ENCODE measurements around the gene PKDCC.
"Not testable (repeated sequence)": the region's sequence is repeated elsewhere in the genome, so short reads cannot be mapped to it uniquely, and the experiment has no call there.

PKDCC gene

DNA sequence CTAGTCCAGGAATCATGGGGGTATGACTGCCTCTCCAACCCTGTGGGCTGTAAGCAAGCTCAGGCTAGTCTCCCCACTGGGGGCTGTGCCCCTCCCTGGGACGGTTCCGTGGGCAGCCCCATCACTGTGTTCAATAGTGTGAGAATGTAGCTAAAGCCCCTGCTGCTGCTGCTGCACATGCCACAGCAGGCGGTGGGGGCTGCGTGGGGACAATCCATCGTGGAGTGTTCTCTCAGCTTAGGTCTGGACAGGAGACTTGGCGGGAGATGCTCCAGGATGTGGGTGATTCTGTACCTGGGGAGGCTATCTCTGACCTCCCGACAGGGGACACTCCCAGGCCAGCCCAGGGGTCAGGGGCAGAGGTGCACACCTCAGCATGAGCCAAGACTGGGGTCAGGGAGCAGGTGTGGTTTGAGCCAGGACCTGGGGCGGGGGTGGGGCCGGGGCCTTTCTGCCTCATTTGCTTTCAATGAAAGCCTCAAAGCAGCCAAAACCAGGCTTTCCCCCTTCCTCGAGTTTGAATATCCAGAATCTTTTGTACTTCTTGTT is 10.2 kb downstream of the PKDCC start:
- Histone ChIP-seq H2AFZ (ENCODE audit: low read length, unreplicated experiment) (no peak overlapping the region), H3K4me3 (ENCODE audit: low read depth, low read length) (no peak overlapping the region), H3K27me3 (ENCODE audit: insufficient read depth, low read length) (no peaks in the 10 kb centered on the region), H3K4me1 (ENCODE audit: control insufficient read depth, insufficient read depth, low read length, unreplicated experiment) (peaks cover 4% of the 10 kb centered on the region), H3K79me2 (ENCODE audit: control insufficient read depth, insufficient read depth, low read length, unreplicated experiment) (no peaks in the 10 kb centered on the region), H3K36me3 (ENCODE audit: insufficient read depth, low read length) (no peaks in the 10 kb centered on the region), H3K27ac (ENCODE audit: low read depth, low read length) (no peak overlapping the region)

DNA sequence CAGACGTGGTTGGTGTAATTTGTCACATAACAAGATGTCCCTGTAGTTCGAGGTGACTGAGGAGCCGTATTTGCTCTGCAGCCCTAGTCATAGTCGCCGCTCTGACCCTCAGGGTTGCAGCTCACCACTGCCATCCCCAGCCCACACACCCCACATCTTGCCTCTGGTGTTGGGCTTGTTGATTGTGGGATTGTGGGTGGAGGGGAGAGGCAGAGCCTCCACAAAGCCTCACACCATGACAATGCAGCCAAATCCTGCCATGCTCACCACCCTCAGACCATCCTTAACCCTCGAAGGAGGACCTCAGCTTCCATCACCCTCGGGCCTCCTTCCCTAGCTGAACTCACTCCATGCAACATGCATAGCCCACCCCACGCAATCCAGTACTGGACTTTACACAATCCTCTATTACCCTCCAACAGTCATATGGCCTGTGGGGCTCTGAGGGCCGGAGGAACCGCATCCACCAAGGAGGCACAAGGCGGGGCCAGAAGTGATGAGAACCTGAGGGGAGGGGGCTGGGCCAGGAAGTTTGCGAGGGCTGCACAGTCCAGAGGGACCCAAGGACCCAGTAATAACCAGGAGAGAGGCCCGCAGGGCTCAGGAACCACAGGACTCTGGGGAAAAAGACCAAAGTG is 11.6 kb downstream of the PKDCC start:
- H3K27ac ChIP-seq (ENCODE audit: low read depth, low read length) = no peak overlapping the region
- no peaks in the 10 kb centered on the region for H3K79me2 ChIP-seq (ENCODE audit: control insufficient read depth, insufficient read depth, low read length, unreplicated experiment)
- peaks cover 6% of the 10 kb centered on the region; the same call in 1 of the 2 replicates for H3K27me3 ChIP-seq (ENCODE audit: insufficient read depth, low read length)
- no peaks in the 10 kb centered on the region for H3K36me3 ChIP-seq (ENCODE audit: insufficient read depth, low read length)
- H3K4me1 ChIP-seq (ENCODE audit: control insufficient read depth, insufficient read depth, low read length, unreplicated experiment) = no peaks in the 10 kb centered on the region
- H2AFZ ChIP-seq (ENCODE audit: low read length, unreplicated experiment) = no peak overlapping the region
- H3K4me3 ChIP-seq (ENCODE audit: low read depth, low read length) = no peak overlapping the region

DNA sequence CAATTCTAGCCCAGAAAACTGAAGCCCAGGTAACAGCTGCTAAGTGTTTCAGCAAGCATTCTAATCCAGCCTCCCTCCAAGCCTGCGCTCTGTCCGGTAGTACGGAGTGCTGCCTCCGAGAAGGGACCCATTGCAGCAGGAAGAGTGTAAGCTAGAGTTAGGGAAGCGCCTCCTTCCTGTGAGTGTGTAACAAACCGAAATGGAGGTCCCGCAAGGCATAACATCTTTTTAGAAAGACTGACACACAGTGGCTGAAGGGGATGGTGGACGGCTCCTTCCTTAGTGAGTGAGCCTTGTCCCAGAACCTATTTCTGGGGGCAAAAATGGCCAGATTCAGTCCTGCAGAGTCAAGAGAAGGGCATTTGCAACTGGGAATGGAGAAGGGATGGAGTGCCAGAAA is 12.2 kb downstream of the PKDCC start:
- Histone ChIP-seq H3K4me3 (ENCODE audit: low read depth, low read length) (no peak overlapping the region), H3K27me3 (ENCODE audit: insufficient read depth, low read length) (peaks cover 6% of the 10 kb centered on the region; the same call in 1 of the 2 replicates), H3K4me1 (ENCODE audit: control insufficient read depth, insufficient read depth, low read length, unreplicated experiment) (no peaks in the 10 kb centered on the region), H3K36me3 (ENCODE audit: insufficient read depth, low read length) (no peaks in the 10 kb centered on the region), H2AFZ (ENCODE audit: low read length, unreplicated experiment) (no peak overlapping the region), H3K79me2 (ENCODE audit: control insufficient read depth, insufficient read depth, low read length, unreplicated experiment) (no peaks in the 10 kb centered on the region), H3K27ac (ENCODE audit: low read depth, low read length) (no peak overlapping the region)

DNA sequence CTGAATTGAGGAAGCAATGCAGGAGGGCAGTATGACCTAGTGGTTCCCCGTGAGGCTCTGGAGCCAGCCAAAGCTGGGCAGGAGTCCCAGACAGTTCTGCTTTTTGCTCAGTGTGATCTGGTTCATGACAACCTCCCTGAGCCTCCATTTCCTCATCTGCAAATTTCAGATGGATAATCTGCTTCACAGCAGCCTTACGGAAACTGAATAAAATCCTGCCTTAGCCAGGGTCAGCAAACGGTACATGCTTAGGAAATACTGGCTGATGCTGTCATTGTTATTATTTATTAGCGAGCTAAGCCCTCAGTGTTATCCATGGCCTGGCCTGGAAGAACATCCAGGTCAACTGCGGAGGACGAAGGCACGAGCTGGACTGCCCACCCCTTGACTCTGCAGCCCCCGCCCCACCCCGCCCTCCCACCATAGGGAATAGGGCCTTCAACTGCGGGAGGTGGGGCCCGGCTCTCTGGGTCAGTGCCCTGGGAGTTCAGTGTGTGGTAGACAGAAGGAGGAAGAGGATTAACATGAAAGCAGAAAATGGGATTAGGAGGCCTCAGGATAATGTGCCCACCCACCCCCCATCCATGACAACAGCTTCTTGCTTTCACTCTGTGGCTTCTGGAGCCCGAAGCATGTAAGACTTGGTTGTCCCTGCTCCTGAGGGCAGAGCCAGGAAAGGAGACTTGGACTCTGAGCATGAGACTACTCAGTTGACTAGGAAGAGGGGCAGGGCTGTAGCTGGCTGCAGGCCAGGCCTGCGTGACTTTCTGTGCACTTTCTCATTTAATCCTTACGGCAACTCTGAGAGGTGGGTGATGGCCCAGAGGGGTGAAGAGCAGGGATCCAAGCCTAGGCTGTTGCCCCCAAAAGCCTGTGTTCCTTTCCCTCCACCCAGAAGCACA is 13.1 kb downstream of the PKDCC start:
- no peaks in the 10 kb centered on the region for H3K4me1 ChIP-seq (ENCODE audit: control insufficient read depth, insufficient read depth, low read length, unreplicated experiment)
- H3K27ac ChIP-seq (ENCODE audit: low read depth, low read length) = no peak overlapping the region
- H2AFZ ChIP-seq (ENCODE audit: low read length, unreplicated experiment) = no peak overlapping the region
- H3K36me3 ChIP-seq (ENCODE audit: insufficient read depth, low read length) = no peaks in the 10 kb centered on the region
- peaks cover 6% of the 10 kb centered on the region; the same call in 1 of the 2 replicates for H3K27me3 ChIP-seq (ENCODE audit: insufficient read depth, low read length)
- no peak overlapping the region for H3K4me3 ChIP-seq (ENCODE audit: low read depth, low read length)
- no peaks in the 10 kb centered on the region for H3K79me2 ChIP-seq (ENCODE audit: control insufficient read depth, insufficient read depth, low read length, unreplicated experiment)

DNA sequence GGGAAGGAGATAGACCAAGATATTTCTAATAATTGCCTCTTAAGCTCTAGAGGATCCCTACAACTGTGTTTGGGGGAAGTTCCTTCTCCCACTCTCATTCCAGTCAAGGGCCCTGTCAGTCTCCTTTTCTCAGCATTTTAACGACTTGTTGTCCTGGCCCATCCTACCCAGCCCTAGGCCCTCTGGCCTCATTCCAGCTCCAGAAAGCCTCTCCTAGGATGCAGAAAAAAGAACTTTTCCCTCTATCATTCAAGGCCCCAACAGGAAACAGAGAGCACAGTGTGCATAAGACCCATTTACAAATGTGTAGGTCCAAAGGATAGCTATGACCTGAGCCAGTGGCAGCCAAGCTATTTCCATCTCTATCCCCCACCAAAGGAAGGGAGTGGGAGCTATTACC is 14.0 kb downstream of the PKDCC start:
- H3K79me2 ChIP-seq (ENCODE audit: control insufficient read depth, insufficient read depth, low read length, unreplicated experiment) = no peaks in the 10 kb centered on the region
- no peak overlapping the region for H3K27ac ChIP-seq (ENCODE audit: low read depth, low read length)
- H3K36me3 ChIP-seq (ENCODE audit: insufficient read depth, low read length) = no peaks in the 10 kb centered on the region
- H3K4me3 ChIP-seq (ENCODE audit: low read depth, low read length) = no peak overlapping the region
- no peaks in the 10 kb centered on the region for H3K4me1 ChIP-seq (ENCODE audit: control insufficient read depth, insufficient read depth, low read length, unreplicated experiment)
- H2AFZ ChIP-seq (ENCODE audit: low read length, unreplicated experiment) = no peak overlapping the region
- H3K27me3 ChIP-seq (ENCODE audit: insufficient read depth, low read length) = peaks cover 6% of the 10 kb centered on the region; the same call in 1 of the 2 replicates

DNA sequence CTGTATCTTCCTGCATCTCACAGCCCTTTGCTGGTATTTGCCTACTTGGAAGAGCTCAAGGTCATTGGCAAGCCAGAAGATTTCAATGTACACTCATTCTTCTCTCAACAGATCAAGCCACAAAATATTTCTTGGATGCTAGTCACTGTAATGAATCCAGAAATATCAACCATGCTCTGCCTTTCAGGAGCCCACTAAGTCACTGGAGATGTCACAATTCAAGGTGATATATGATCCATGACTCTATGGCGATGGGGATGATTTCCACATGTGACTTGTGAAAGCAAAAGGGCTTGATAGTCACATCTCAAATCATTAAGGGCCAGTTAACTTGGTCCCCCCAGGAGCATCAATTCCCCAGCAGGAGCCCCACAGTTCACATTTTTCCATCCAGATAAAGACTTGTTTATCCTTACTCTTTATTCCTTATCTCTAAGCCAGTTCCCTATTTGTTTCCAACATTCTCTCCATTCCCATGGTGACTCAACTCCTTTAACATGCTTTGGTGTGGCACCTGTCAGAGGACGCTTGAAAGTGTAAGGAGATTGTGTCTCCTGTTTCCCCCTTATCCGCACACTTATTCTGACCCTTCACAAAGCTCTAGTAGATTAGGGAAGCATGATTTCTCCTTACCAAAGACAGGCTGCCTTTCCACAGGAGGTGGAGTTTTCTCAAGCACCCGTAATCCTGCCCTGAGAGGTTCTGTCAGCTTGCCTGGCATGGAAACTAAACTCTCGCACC is 15.8 kb downstream of the PKDCC start:
- Histone ChIP-seq H3K36me3 (ENCODE audit: insufficient read depth, low read length) (no peaks in the 10 kb centered on the region), H2AFZ (ENCODE audit: low read length, unreplicated experiment) (no peak overlapping the region), H3K79me2 (ENCODE audit: control insufficient read depth, insufficient read depth, low read length, unreplicated experiment) (no peaks in the 10 kb centered on the region), H3K27me3 (ENCODE audit: insufficient read depth, low read length) (peaks cover 7% of the 10 kb centered on the region; the same call in 1 of the 2 replicates), H3K4me3 (ENCODE audit: low read depth, low read length) (no peak overlapping the region), H3K4me1 (ENCODE audit: control insufficient read depth, insufficient read depth, low read length, unreplicated experiment) (no peaks in the 10 kb centered on the region), H3K27ac (ENCODE audit: low read depth, low read length) (no peak overlapping the region)

DNA sequence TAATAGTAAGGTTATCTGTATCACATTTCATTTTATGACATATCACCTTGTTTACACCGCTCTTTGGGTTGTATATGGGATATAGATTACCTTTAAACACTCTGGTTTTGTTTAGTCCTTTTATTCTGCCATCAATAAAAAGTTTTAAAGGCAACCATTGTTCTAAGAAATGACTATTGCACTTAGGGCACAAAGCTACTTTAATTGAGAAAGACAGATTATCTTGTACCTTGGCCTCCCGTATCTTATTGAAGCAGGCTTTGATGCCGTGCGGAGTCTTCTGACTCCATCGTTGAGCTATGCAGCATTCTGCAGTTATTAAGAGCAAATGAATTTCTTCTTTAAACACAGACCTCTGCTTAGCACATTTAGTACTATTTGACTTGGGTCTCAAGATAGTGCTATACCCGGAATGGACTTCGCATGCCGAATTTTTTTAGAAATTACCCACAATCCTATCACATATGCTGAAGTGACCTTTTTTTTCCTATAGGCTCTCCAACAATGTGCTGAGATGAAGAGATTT is 16.7 kb downstream of the PKDCC start:
- no peaks in the 10 kb centered on the region for H3K4me1 ChIP-seq (ENCODE audit: control insufficient read depth, insufficient read depth, low read length, unreplicated experiment)
- no peak overlapping the region for H3K27ac ChIP-seq (ENCODE audit: low read depth, low read length)
- no peaks in the 10 kb centered on the region for H3K36me3 ChIP-seq (ENCODE audit: insufficient read depth, low read length)
- peaks cover 14% of the 10 kb centered on the region; the same call in 1 of the 2 replicates for H3K27me3 ChIP-seq (ENCODE audit: insufficient read depth, low read length)
- no peak overlapping the region for H3K4me3 ChIP-seq (ENCODE audit: low read depth, low read length)
- no peak overlapping the region for H2AFZ ChIP-seq (ENCODE audit: low read length, unreplicated experiment)
- H3K79me2 ChIP-seq (ENCODE audit: control insufficient read depth, insufficient read depth, low read length, unreplicated experiment) = no peaks in the 10 kb centered on the region

DNA sequence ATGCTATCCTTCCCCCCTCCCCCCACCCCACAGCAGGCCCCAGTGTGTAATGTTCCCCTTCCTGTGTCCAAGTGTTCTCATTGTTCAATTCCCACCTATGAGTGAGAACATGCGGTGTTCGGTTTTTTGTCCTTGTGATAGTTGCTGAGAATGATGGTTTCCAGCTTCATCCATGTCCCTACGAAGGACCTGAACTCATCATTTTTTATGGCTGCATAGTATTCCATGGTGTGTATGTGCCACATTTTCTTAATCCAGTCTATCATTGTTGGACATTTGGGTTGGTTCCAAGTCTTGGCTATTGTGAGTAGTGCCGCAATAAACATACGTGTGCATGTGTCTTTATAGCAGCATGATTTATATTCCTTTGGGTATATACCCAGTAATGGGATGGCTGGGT is 17.9 kb downstream of the PKDCC start:
- H3K36me3 ChIP-seq (ENCODE audit: insufficient read depth, low read length); H3K27ac ChIP-seq (ENCODE audit: low read depth, low read length); H3K79me2 ChIP-seq (ENCODE audit: control insufficient read depth, insufficient read depth, low read length, unreplicated experiment); H3K4me1 ChIP-seq (ENCODE audit: control insufficient read depth, insufficient read depth, low read length, unreplicated experiment); H2AFZ ChIP-seq (ENCODE audit: low read length, unreplicated experiment); H3K4me3 ChIP-seq (ENCODE audit: low read depth, low read length): not testable (repeated sequence)
- peaks cover 18% of the 10 kb centered on the region; the same call in 1 of the 2 replicates for H3K27me3 ChIP-seq (ENCODE audit: insufficient read depth, low read length)

DNA sequence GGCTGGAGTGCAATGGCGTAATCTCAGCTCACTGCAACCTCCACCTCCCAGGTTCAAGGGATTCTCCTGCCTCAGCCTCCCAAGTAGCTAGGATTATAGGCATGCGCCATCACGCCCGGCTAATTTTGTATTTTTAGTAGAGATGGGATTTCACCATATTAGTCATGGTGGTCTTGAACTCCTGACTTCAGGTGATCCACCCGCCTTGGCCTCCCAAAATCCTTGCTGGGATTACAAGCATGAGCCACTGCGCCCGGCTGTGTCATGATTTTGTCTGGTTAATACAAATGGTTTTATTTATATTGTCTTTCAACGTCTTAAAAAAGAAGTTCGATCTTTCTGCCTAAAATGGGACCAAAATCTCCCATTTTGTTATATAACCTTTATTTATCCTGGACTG is 19.2 kb downstream of the PKDCC start:
- not testable (repeated sequence) for H3K27ac ChIP-seq (ENCODE audit: low read depth, low read length); H3K4me1 ChIP-seq (ENCODE audit: control insufficient read depth, insufficient read depth, low read length, unreplicated experiment); H3K4me3 ChIP-seq (ENCODE audit: low read depth, low read length); H3K79me2 ChIP-seq (ENCODE audit: control insufficient read depth, insufficient read depth, low read length, unreplicated experiment); H3K36me3 ChIP-seq (ENCODE audit: insufficient read depth, low read length); H2AFZ ChIP-seq (ENCODE audit: low read length, unreplicated experiment)
- H3K27me3 ChIP-seq (ENCODE audit: insufficient read depth, low read length) = peaks cover 18% of the 10 kb centered on the region; the same call in 1 of the 2 replicates

DNA sequence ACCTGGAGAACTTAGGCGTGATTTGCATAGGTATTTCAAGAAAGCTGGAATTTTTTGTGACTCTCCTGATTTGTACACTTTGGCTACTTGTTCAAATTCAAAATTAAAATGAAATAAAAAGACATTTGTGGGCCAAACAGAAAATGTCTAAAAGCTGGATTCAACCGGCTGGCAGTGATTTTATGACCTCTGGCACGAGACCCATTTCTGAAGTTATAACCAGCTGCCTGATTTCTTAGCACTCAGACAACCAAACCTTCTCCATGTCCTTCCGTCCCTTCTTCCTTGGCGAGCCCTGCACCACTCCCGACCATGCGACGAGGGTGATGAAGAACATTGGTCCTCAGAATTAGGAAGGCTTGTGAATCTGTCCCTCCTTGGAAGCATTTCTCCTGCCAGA is 19.7 kb downstream of the PKDCC start:
- Histone ChIP-seq H3K27ac (ENCODE audit: low read depth, low read length) (no peak overlapping the region), H3K27me3 (ENCODE audit: insufficient read depth, low read length) (peaks cover 18% of the 10 kb centered on the region; the same call in 1 of the 2 replicates), H3K4me3 (ENCODE audit: low read depth, low read length) (no peak overlapping the region), H2AFZ (ENCODE audit: low read length, unreplicated experiment) (no peak overlapping the region), H3K36me3 (ENCODE audit: insufficient read depth, low read length) (no peaks in the 10 kb centered on the region), H3K4me1 (ENCODE audit: control insufficient read depth, insufficient read depth, low read length, unreplicated experiment) (no peaks in the 10 kb centered on the region), H3K79me2 (ENCODE audit: control insufficient read depth, insufficient read depth, low read length, unreplicated experiment) (no peaks in the 10 kb centered on the region)
